ENCODE data around the gene SLC1A5.
"Not testable (repeated sequence)": the region's sequence is repeated elsewhere in the genome, so short reads cannot be mapped to it uniquely, and the experiment has no call there.

Gene SLC1A5

GRCh38 chr19:46784262-46785053 lies 3.9 kb downstream of the SLC1A5 start:
- peak overlapping the region; percentile 98 for H3K27ac ChIP-seq (ENCODE audit: low read depth, low read length)
- peaks cover 29% of the 10 kb centered on the region for H3K4me1 ChIP-seq (ENCODE audit: control insufficient read depth, insufficient read depth, low read length)
- peak overlapping the region; percentile 98 for H3K4me3 ChIP-seq (ENCODE audit: low read depth, low read length)
- H3K9ac ChIP-seq (ENCODE audit: low read length): peak overlapping the region; percentile 99
- H3K27me3 ChIP-seq (ENCODE audit: control insufficient read depth, insufficient read depth, low read length): no peaks in the 10 kb centered on the region
- no peaks in the 10 kb centered on the region for H3K9me3 ChIP-seq (ENCODE audit: control insufficient read depth, insufficient read depth, low read depth, low read length)
- H3K36me3 ChIP-seq (ENCODE audit: control insufficient read depth, insufficient read depth, low read length): peaks cover 61% of the 10 kb centered on the region

- Histone ChIP-seq H3K9me3 (ENCODE audit: control insufficient read depth, insufficient read depth, low read depth, low read length) (no peaks in the 10 kb centered on the region), H3K4me1 (ENCODE audit: control insufficient read depth, insufficient read depth, low read length) (peaks cover 23% of the 10 kb centered on the region), H3K9ac (ENCODE audit: low read length) (peak overlapping the region; percentile 99), H3K4me3 (ENCODE audit: low read depth, low read length) (peak overlapping the region; percentile 98), H3K36me3 (ENCODE audit: control insufficient read depth, insufficient read depth, low read length) (peaks cover 69% of the 10 kb centered on the region), H3K27ac (ENCODE audit: low read depth, low read length) (peak overlapping the region; percentile 98), H3K27me3 (ENCODE audit: control insufficient read depth, insufficient read depth, low read length) (no peaks in the 10 kb centered on the region)
Observed at GRCh38 chr19:46783670-46784069, 4.7 kb downstream of the SLC1A5 start.

- Histone ChIP-seq H3K9me3 (ENCODE audit: control insufficient read depth, insufficient read depth, low read depth, low read length) (no peaks in the 10 kb centered on the region), H3K36me3 (ENCODE audit: control insufficient read depth, insufficient read depth, low read length) (peaks cover 80% of the 10 kb centered on the region), H3K27me3 (ENCODE audit: control insufficient read depth, insufficient read depth, low read length) (no peaks in the 10 kb centered on the region), H3K4me3 (ENCODE audit: low read depth, low read length) (no peak overlapping the region), H3K9ac (ENCODE audit: low read length) (no peak overlapping the region), H3K27ac (ENCODE audit: low read depth, low read length) (no peak overlapping the region), H3K4me1 (ENCODE audit: control insufficient read depth, insufficient read depth, low read length) (peaks cover 23% of the 10 kb centered on the region)
Observed at GRCh38 chr19:46782355-46783019, 5.9 kb downstream of the SLC1A5 start.

GRCh38 chr19:46777956-46778645 lies 10.3 kb downstream of the SLC1A5 start:
- not testable (repeated sequence) for H3K27ac ChIP-seq (ENCODE audit: low read depth, low read length); H3K9ac ChIP-seq (ENCODE audit: low read length)
- H3K36me3 ChIP-seq (ENCODE audit: control insufficient read depth, insufficient read depth, low read length): peaks cover 79% of the 10 kb centered on the region

GRCh38 chr19:46776927-46777911 lies 11.2 kb downstream of the SLC1A5 start:
- Histone ChIP-seq H3K36me3 (ENCODE audit: control insufficient read depth, insufficient read depth, low read length) (peaks cover 70% of the 10 kb centered on the region), H3K4me3 (ENCODE audit: low read depth, low read length) (no peak overlapping the region), H3K27me3 (ENCODE audit: control insufficient read depth, insufficient read depth, low read length) (no peaks in the 10 kb centered on the region), H3K27ac (ENCODE audit: low read depth, low read length) (no peak overlapping the region), H3K4me1 (ENCODE audit: control insufficient read depth, insufficient read depth, low read length) (no peaks in the 10 kb centered on the region), H3K9me3 (ENCODE audit: control insufficient read depth, insufficient read depth, low read depth, low read length) (no peaks in the 10 kb centered on the region), H3K9ac (ENCODE audit: low read length) (no peak overlapping the region)

More at GRCh38 chr19:46777956-46778645, 10.3 kb downstream of the SLC1A5 start:
- not testable (repeated sequence) for H3K27me3 ChIP-seq (ENCODE audit: control insufficient read depth, insufficient read depth, low read length); H3K4me1 ChIP-seq (ENCODE audit: control insufficient read depth, insufficient read depth, low read length); H3K4me3 ChIP-seq (ENCODE audit: low read depth, low read length); H3K9me3 ChIP-seq (ENCODE audit: control insufficient read depth, insufficient read depth, low read depth, low read length)

- H3K27me3 ChIP-seq (ENCODE audit: control insufficient read depth, insufficient read depth, low read length): no peaks in the 10 kb centered on the region
- H3K27ac ChIP-seq (ENCODE audit: low read depth, low read length): no peak overlapping the region
- peaks cover 58% of the 10 kb centered on the region for H3K36me3 ChIP-seq (ENCODE audit: control insufficient read depth, insufficient read depth, low read length)
Observed at GRCh38 chr19:46775642-46776258, 12.6 kb downstream of the SLC1A5 start.

GRCh38 chr19:46773018-46773399 lies 15.4 kb downstream of the SLC1A5 start:
- Histone ChIP-seq H3K36me3 (ENCODE audit: control insufficient read depth, insufficient read depth, low read length) (peaks cover 34% of the 10 kb centered on the region), H3K9ac (ENCODE audit: low read length) (no peak overlapping the region), H3K9me3 (ENCODE audit: control insufficient read depth, insufficient read depth, low read depth, low read length) (no peaks in the 10 kb centered on the region), H3K27me3 (ENCODE audit: control insufficient read depth, insufficient read depth, low read length) (no peaks in the 10 kb centered on the region), H3K4me3 (ENCODE audit: low read depth, low read length) (no peak overlapping the region), H3K27ac (ENCODE audit: low read depth, low read length) (no peak overlapping the region), H3K4me1 (ENCODE audit: control insufficient read depth, insufficient read depth, low read length) (no peaks in the 10 kb centered on the region)

More at GRCh38 chr19:46775642-46776258, 12.6 kb downstream of the SLC1A5 start:
- Histone ChIP-seq H3K4me3 (ENCODE audit: low read depth, low read length) (no peak overlapping the region), H3K4me1 (ENCODE audit: control insufficient read depth, insufficient read depth, low read length) (no peaks in the 10 kb centered on the region), H3K9me3 (ENCODE audit: control insufficient read depth, insufficient read depth, low read depth, low read length) (no peaks in the 10 kb centered on the region), H3K9ac (ENCODE audit: low read length) (no peak overlapping the region)

GRCh38 chr19:46772170-46773017 lies 16.0 kb downstream of the SLC1A5 start:
- H3K9ac ChIP-seq (ENCODE audit: low read length): no peak overlapping the region
- H3K9me3 ChIP-seq (ENCODE audit: control insufficient read depth, insufficient read depth, low read depth, low read length): no peaks in the 10 kb centered on the region
- H3K27me3 ChIP-seq (ENCODE audit: control insufficient read depth, insufficient read depth, low read length): no peaks in the 10 kb centered on the region
- H3K4me1 ChIP-seq (ENCODE audit: control insufficient read depth, insufficient read depth, low read length): no peaks in the 10 kb centered on the region
- no peak overlapping the region for H3K27ac ChIP-seq (ENCODE audit: low read depth, low read length)
- peaks cover 29% of the 10 kb centered on the region for H3K36me3 ChIP-seq (ENCODE audit: control insufficient read depth, insufficient read depth, low read length)
- H3K4me3 ChIP-seq (ENCODE audit: low read depth, low read length): no peak overlapping the region

GRCh38 chr19:46768746-46769145 lies 19.6 kb downstream of the SLC1A5 start:
- H3K9ac ChIP-seq (ENCODE audit: low read length); H3K4me3 ChIP-seq (ENCODE audit: low read depth, low read length); H3K27me3 ChIP-seq (ENCODE audit: control insufficient read depth, insufficient read depth, low read length); H3K9me3 ChIP-seq (ENCODE audit: control insufficient read depth, insufficient read depth, low read depth, low read length); H3K27ac ChIP-seq (ENCODE audit: low read depth, low read length); H3K4me1 ChIP-seq (ENCODE audit: control insufficient read depth, insufficient read depth, low read length); H3K36me3 ChIP-seq (ENCODE audit: control insufficient read depth, insufficient read depth, low read length): not testable (repeated sequence)

Measured in HUES6 (cell line).